HL-60 (cell line): ENCODE measurements around the gene SRSF8.

Experiments used
- GABPA ChIP-seq: IDR thresholded peaks from 2 replicates; pipeline ENCODE4 v1.6.1; 2012; ENCODE audit warnings: low read depth
- POLR2AphosphoS5 ChIP-seq: IDR thresholded peaks from 2 replicates; pipeline ENCODE4 v1.6.1; 2012; ENCODE audit warnings: low read depth
- TF ChIP-seq, protein P1 (sequence below): IDR thresholded peaks from one replicate; pipeline ENCODE4 v1.5.1; 2011; ENCODE audit warnings: low read length, control low read depth, inconsistent platforms; ENCODE audit not compliant: insufficient read depth
- TF ChIP-seq, protein P2 (sequence below): IDR thresholded peaks from 2 replicates; pipeline ENCODE4 v1.6.1; 2012; ENCODE audit warnings: low read depth; ENCODE audit not compliant: insufficient replicate concordance

DNA sequence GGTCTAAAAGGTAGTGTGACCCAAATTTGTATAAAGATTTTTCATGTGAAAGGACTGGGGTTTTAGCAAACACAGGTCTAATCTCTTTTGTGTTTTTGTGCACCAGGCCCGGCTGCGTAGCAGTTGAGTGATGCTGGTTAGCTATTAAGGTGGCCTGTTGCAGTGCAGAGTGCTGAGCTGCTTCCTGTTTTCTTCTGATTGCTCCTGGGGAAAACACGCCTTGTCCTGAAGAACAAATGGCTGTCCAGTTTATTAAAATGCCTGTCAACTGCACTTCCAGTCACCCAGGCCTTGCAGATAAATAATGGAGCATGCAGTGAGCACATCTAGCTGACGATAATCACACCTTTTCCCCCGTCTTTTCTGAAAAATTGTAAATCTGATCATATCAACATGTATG, 1.8 kb downstream of the SRSF8 start:
- TF ChIP-seq, protein P1, sequence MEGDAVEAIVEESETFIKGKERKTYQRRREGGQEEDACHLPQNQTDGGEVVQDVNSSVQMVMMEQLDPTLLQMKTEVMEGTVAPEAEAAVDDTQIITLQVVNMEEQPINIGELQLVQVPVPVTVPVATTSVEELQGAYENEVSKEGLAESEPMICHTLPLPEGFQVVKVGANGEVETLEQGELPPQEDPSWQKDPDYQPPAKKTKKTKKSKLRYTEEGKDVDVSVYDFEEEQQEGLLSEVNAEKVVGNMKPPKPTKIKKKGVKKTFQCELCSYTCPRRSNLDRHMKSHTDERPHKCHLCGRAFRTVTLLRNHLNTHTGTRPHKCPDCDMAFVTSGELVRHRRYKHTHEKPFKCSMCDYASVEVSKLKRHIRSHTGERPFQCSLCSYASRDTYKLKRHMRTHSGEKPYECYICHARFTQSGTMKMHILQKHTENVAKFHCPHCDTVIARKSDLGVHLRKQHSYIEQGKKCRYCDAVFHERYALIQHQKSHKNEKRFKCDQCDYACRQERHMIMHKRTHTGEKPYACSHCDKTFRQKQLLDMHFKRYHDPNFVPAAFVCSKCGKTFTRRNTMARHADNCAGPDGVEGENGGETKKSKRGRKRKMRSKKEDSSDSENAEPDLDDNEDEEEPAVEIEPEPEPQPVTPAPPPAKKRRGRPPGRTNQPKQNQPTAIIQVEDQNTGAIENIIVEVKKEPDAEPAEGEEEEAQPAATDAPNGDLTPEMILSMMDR: no peak
- TF ChIP-seq, protein P2, sequence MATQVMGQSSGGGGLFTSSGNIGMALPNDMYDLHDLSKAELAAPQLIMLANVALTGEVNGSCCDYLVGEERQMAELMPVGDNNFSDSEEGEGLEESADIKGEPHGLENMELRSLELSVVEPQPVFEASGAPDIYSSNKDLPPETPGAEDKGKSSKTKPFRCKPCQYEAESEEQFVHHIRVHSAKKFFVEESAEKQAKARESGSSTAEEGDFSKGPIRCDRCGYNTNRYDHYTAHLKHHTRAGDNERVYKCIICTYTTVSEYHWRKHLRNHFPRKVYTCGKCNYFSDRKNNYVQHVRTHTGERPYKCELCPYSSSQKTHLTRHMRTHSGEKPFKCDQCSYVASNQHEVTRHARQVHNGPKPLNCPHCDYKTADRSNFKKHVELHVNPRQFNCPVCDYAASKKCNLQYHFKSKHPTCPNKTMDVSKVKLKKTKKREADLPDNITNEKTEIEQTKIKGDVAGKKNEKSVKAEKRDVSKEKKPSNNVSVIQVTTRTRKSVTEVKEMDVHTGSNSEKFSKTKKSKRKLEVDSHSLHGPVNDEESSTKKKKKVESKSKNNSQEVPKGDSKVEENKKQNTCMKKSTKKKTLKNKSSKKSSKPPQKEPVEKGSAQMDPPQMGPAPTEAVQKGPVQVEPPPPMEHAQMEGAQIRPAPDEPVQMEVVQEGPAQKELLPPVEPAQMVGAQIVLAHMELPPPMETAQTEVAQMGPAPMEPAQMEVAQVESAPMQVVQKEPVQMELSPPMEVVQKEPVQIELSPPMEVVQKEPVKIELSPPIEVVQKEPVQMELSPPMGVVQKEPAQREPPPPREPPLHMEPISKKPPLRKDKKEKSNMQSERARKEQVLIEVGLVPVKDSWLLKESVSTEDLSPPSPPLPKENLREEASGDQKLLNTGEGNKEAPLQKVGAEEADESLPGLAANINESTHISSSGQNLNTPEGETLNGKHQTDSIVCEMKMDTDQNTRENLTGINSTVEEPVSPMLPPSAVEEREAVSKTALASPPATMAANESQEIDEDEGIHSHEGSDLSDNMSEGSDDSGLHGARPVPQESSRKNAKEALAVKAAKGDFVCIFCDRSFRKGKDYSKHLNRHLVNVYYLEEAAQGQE: no peak
- peak; percentile 80 for TF ChIP-seq POLR2AphosphoS5
- TF ChIP-seq GABPA: no peak
